ENCODE results near the gene IGFL2.
"Not testable (repeated sequence)": the region's sequence is repeated elsewhere in the genome, so short reads cannot be mapped to it uniquely, and the experiment has no call there.

IGFL2 gene

GRCh38 chr19:46191972-46192371 lies 43.9 kb downstream of the IGFL2 start:
- no peak for DNase-seq

GRCh38 chr19:46192626-46192991 lies 44.6 kb downstream of the IGFL2 start:
- DNase-seq: not testable (repeated sequence)

- DNase-seq: no peak
These were observed 45.1 kb downstream of the IGFL2 start for GRCh38 chr19:46192992-46193650.

- DNase-seq: no peak
These were observed 45.6 kb downstream of the IGFL2 start for GRCh38 chr19:46193678-46194077.

- no peak for DNase-seq
These were observed 47.1 kb downstream of the IGFL2 start for GRCh38 chr19:46195104-46195503.

- not testable (repeated sequence) for DNase-seq
These were observed 47.9 kb downstream of the IGFL2 start for GRCh38 chr19:46195919-46196318.

GRCh38 chr19:46196410-46197124 lies 48.5 kb downstream of the IGFL2 start:
- DNase-seq: no peak

- no peak for DNase-seq
These were observed 49.5 kb downstream of the IGFL2 start for GRCh38 chr19:46197314-46198070.

GRCh38 chr19:46198756-46199155 lies 50.7 kb downstream of the IGFL2 start:
- no peak for DNase-seq

- DNase-seq: no peak
These were observed 53.6 kb downstream of the IGFL2 start for GRCh38 chr19:46201454-46202310.

- no peak for DNase-seq
These were observed 54.4 kb downstream of the IGFL2 start for GRCh38 chr19:46202426-46202825.

- no peak for DNase-seq
These were observed 55.1 kb downstream of the IGFL2 start for GRCh38 chr19:46202872-46203860.

- no peak for DNase-seq
These were observed 56.0 kb downstream of the IGFL2 start for GRCh38 chr19:46204008-46204407.

GRCh38 chr19:46205183-46205984 lies 57.3 kb downstream of the IGFL2 start:
- no peak for DNase-seq

- DNase-seq: no peak
These were observed 58.1 kb downstream of the IGFL2 start for GRCh38 chr19:46206176-46206575.

GRCh38 chr19:46206682-46207081 lies 58.6 kb downstream of the IGFL2 start:
- DNase-seq: no peak

GRCh38 chr19:46207858-46208257 lies 59.8 kb downstream of the IGFL2 start:
- not testable (repeated sequence) for DNase-seq

GRCh38 chr19:46209051-46209450 lies 61.0 kb downstream of the IGFL2 start:
- DNase-seq: no peak

- DNase-seq: no peak
These were observed 61.4 kb downstream of the IGFL2 start for GRCh38 chr19:46209472-46209871.

GRCh38 chr19:46210669-46211068 lies 62.6 kb downstream of the IGFL2 start:
- DNase-seq: no peak
